Measurements from ENCODE around the gene MPST. TPM values are rescaled to one million over a fixed set of nuclear protein-coding genes. Genes with fewer than 3 reads are reported as not detected.
"Not testable (repeated sequence)": the region's sequence is repeated elsewhere in the genome, so short reads cannot be mapped to it uniquely, and the experiment has no call there.

The MPST gene
- polyA plus RNA-seq, 1 donor (not counting 4 experiments of a cell fraction or from before 2014, with no cell fraction given): 23.5 TPM

GRCh38 chr22:37070334-37070733, 50.8 kb downstream of the MPST start:
- H3K9me3 ChIP-seq (ENCODE audit: control insufficient read depth, low read depth, low read length): no peaks in the 10 kb centered on the region
- H3K9me1 ChIP-seq (ENCODE audit: control insufficient read depth, extremely low read depth, insufficient read depth, low read length): no peaks in the 10 kb centered on the region
- no peak overlapping the region for H3K4me2 ChIP-seq (ENCODE audit: control insufficient read depth, extremely low read depth, insufficient read depth, low read depth, low read length)
- H4K20me1 ChIP-seq (ENCODE audit: control insufficient read depth, extremely low read depth, insufficient read depth, low read length): no peaks in the 10 kb centered on the region
- DNase-seq (ENCODE audit: low read depth, low spot score): no peak
- TF ChIP-seq CTCF (optimal IDR thresholded peaks at IDR 0.05 in 1 of 3, IDR thresholded peaks at IDR 0.05 in 1 of 3, conservative IDR thresholded peaks at IDR 0.05 in 1 of 3; ENCODE audit: extremely low read depth in 1 of 3, insufficient read depth in 2 of 3, low read length in 3 of 3) (no peak), EZH2 (IDR thresholded peaks at IDR 0.05; ENCODE audit: low read length) (no peak)
- no peak for FAIRE-seq
- H3K4me3 ChIP-seq (ENCODE audit: control insufficient read depth in 2 of 3, extremely low read depth in 1 of 3, insufficient read depth in 2 of 3, low read depth in 1 of 3, low read length in 3 of 3): no peak overlapping the region
- no peak overlapping the region for H2AFZ ChIP-seq (ENCODE audit: control insufficient read depth, low read length)
- dilution Hi-C loops (cut with MboI; ENCODE audit: extremely low pct_ligation_motif_present, low sequenced_read_pairs): no loop called here
- peaks cover 11% of the 10 kb centered on the region for H3K27me3 ChIP-seq (ENCODE audit: control insufficient read depth, extremely low read depth, insufficient read depth, low read length)
- H3K36me3 ChIP-seq (ENCODE audit: control insufficient read depth in 2 of 2, extremely low read depth in 1 of 2, insufficient read depth in 2 of 2, low read length in 2 of 2): no peaks in the 10 kb centered on the region
- no peaks in the 10 kb centered on the region for H3K4me1 ChIP-seq (ENCODE audit: control insufficient read depth, extremely low read depth, insufficient read depth, low read length)
- H3K27ac ChIP-seq (ENCODE audit: control insufficient read depth, insufficient read depth, low read length): no peak overlapping the region
- H3K79me2 ChIP-seq (ENCODE audit: control insufficient read depth, insufficient read depth, low read length): no peaks in the 10 kb centered on the region
- no peak overlapping the region for H3K9ac ChIP-seq (ENCODE audit: control insufficient read depth, extremely low read depth, insufficient read depth, low read length)

- H3K9me1 ChIP-seq (ENCODE audit: control insufficient read depth, extremely low read depth, insufficient read depth, low read length): no peaks in the 10 kb centered on the region
- no peak overlapping the region for H3K4me3 ChIP-seq (ENCODE audit: control insufficient read depth in 2 of 3, extremely low read depth in 1 of 3, insufficient read depth in 2 of 3, low read depth in 1 of 3, low read length in 3 of 3)
- peaks cover 11% of the 10 kb centered on the region for H3K27me3 ChIP-seq (ENCODE audit: control insufficient read depth, extremely low read depth, insufficient read depth, low read length)
- no peaks in the 10 kb centered on the region for H4K20me1 ChIP-seq (ENCODE audit: control insufficient read depth, extremely low read depth, insufficient read depth, low read length)
- no peak overlapping the region for H3K27ac ChIP-seq (ENCODE audit: control insufficient read depth, insufficient read depth, low read length)
- TF ChIP-seq EZH2 (IDR thresholded peaks at IDR 0.05; ENCODE audit: low read length): no peak
- H3K36me3 ChIP-seq (ENCODE audit: control insufficient read depth in 2 of 2, extremely low read depth in 1 of 2, insufficient read depth in 2 of 2, low read length in 2 of 2): no peaks in the 10 kb centered on the region
- H3K4me1 ChIP-seq (ENCODE audit: control insufficient read depth, extremely low read depth, insufficient read depth, low read length): no peaks in the 10 kb centered on the region
- no peak for FAIRE-seq
- H3K9me3 ChIP-seq (ENCODE audit: control insufficient read depth, low read depth, low read length): no peaks in the 10 kb centered on the region
- H3K9ac ChIP-seq (ENCODE audit: control insufficient read depth, extremely low read depth, insufficient read depth, low read length): no peak overlapping the region
- DNase-seq (ENCODE audit: low read depth, low spot score): no peak
- dilution Hi-C loops (cut with MboI; ENCODE audit: extremely low pct_ligation_motif_present, low sequenced_read_pairs): no loop called here
- no peak overlapping the region for H3K4me2 ChIP-seq (ENCODE audit: control insufficient read depth, extremely low read depth, insufficient read depth, low read depth, low read length)
- no peaks in the 10 kb centered on the region for H3K79me2 ChIP-seq (ENCODE audit: control insufficient read depth, insufficient read depth, low read length)
- no peak overlapping the region for H2AFZ ChIP-seq (ENCODE audit: control insufficient read depth, low read length)
These were observed 51.2 kb downstream of the MPST start for GRCh38 chr22:37070744-37071143.

GRCh38 chr22:37071850-37072592, 52.5 kb downstream of the MPST start:
- H3K79me2 ChIP-seq (ENCODE audit: control insufficient read depth, insufficient read depth, low read length); DNase-seq (ENCODE audit: low read depth, low spot score); H3K36me3 ChIP-seq (ENCODE audit: control insufficient read depth in 2 of 2, extremely low read depth in 1 of 2, insufficient read depth in 2 of 2, low read length in 2 of 2); H2AFZ ChIP-seq (ENCODE audit: control insufficient read depth, low read length); H4K20me1 ChIP-seq (ENCODE audit: control insufficient read depth, extremely low read depth, insufficient read depth, low read length); H3K4me2 ChIP-seq (ENCODE audit: control insufficient read depth, extremely low read depth, insufficient read depth, low read depth, low read length); H3K9me3 ChIP-seq (ENCODE audit: control insufficient read depth, low read depth, low read length); H3K9ac ChIP-seq (ENCODE audit: control insufficient read depth, extremely low read depth, insufficient read depth, low read length); dilution Hi-C loops (cut with MboI; ENCODE audit: extremely low pct_ligation_motif_present, low sequenced_read_pairs); H3K4me1 ChIP-seq (ENCODE audit: control insufficient read depth, extremely low read depth, insufficient read depth, low read length); H3K4me3 ChIP-seq (ENCODE audit: control insufficient read depth in 2 of 3, extremely low read depth in 1 of 3, insufficient read depth in 2 of 3, low read depth in 1 of 3, low read length in 3 of 3); H3K9me1 ChIP-seq (ENCODE audit: control insufficient read depth, extremely low read depth, insufficient read depth, low read length); H3K27ac ChIP-seq (ENCODE audit: control insufficient read depth, insufficient read depth, low read length); FAIRE-seq: not testable (repeated sequence)
- H3K27me3 ChIP-seq (ENCODE audit: control insufficient read depth, extremely low read depth, insufficient read depth, low read length): peaks cover 11% of the 10 kb centered on the region

All from keratinocyte (primary cell).